Testis (tissue), 3 donors: ENCODE results near the gene C1orf21. TPM values are rescaled to one million over a fixed set of nuclear protein-coding genes. Genes with fewer than 3 reads are reported as not detected.

Source experiments
- DNase-seq: peaks from one replicate; pipeline ENCODE4 v3.0.0-alpha.2; 2019
- H3K27ac ChIP-seq, 2 donors: fragments of 200-600 bp; sonication (generic); one replicate each; pipeline ENCODE4 v1.5.1; 2019
- H3K27me3 ChIP-seq: fragments of 200-600 bp; sonication (generic); one replicate; pipeline ENCODE4 v1.5.1; 2019
- H3K36me3 ChIP-seq: fragments of 200-600 bp; sonication (generic); one replicate; pipeline ENCODE4 v1.5.1; 2017; ENCODE audit warnings: low read depth; ENCODE audit errors: missing control alignments
- H3K4me1 ChIP-seq: fragments of 200-600 bp; sonication (generic); one replicate; pipeline ENCODE4 v1.5.1; 2019
- H3K4me3 ChIP-seq, 2 donors: fragments of 200-600 bp; sonication (generic); one replicate each; pipeline ENCODE4 v1.5.1; 2017 to 2019
- H3K9me3 ChIP-seq: fragments of 200-600 bp; sonication (generic); one replicate; pipeline ENCODE4 v1.5.1; 2017
- CTCF ChIP-seq, 3 experiments: fragments of 450-650 bp in 2 of 3; fragments of 200-600 bp in 1 of 3; sonication (generic) in 1 of 3; IDR thresholded peaks; one replicate each; pipeline ENCODE4 v1.5.1; 2016 to 2019; ENCODE audit warnings: antibody characterized with exemption in 3 of 3, mild to moderate bottlenecking in 2 of 3, moderate library complexity in 1 of 3
- POLR2A ChIP-seq: fragments of 450-650 bp; IDR thresholded peaks from one replicate; pipeline ENCODE4 v1.6.1; 2017; ENCODE audit warnings: antibody characterized with exemption, mild to moderate bottlenecking, moderate library complexity
- WGBS, 2 donors: methylation state at CpG; one replicate each; pipeline ENCODE4 v1.1.5; 2018; 5-methylcytosine and 5-hydroxymethylcytosine counted together
- intact Hi-C: fragments of 100-400 bp; cut with DNase I; formaldehyde crosslinking; loops from one replicate; pipeline ENCODE4 v1.15.1; 2023; ENCODE audit warnings: low total_unique reads
- polyA plus RNA-seq: library from polyadenylated mRNA; stranded (reverse); fragments of 350-450 nt; fragmentation: Illumina TruSeq; extraction: RNeasy Lipid Tissue Mini Kit (QIAGEN cat#74804); gene quantifications from one replicate; pipeline ENCODE4 v1.2.3, GENCODE V29; 2014; ENCODE audit warnings: low read depth, low replicate concordance; ENCODE audit not compliant: insufficient read depth
- total RNA-seq, 2 donors: library from RNA; depleted of rRNA; stranded (reverse); fragments of >200 nt; gene quantifications; one replicate each; pipeline ENCODE4 v1.2.3, GENCODE V29; 2016

The C1orf21 gene
- total and polyA plus RNA-seq, 3 donors from 2014 or later, result 13.9 to 17.2 (median 16.0) TPM

- peaks cover 35% of the 10 kb centered on the region for H3K4me1 ChIP-seq
- intact Hi-C loops, result no loop called here
These were observed 233.6 kb downstream of the C1orf21 start for GRCh38 chr1:184620469-184620868.

GRCh38 chr1:184621260-184621659, 234.4 kb downstream of the C1orf21 start:
- H3K36me3 ChIP-seq, result no peaks in the 10 kb centered on the region
- H3K9me3 ChIP-seq, result no peaks in the 10 kb centered on the region
- intact Hi-C loops, result no loop called here
- peaks cover 36% of the 10 kb centered on the region for H3K4me1 ChIP-seq
- no peaks in the 10 kb centered on the region for H3K27me3 ChIP-seq
- H3K27ac ChIP-seq, result peak overlapping the region; percentile 88 to 90
- TF ChIP-seq CTCF (IDR thresholded peaks at IDR 0.05), result no peak
- TF ChIP-seq POLR2A, result no peak
- H3K4me3 ChIP-seq, result no peak overlapping the region
- peak; percentile 63 for DNase-seq
- 43 to 58% methylated on average over 5 of the region's 5 CpGs for WGBS, 2 donors

More at GRCh38 chr1:184620469-184620868, 233.6 kb downstream of the C1orf21 start:
- Histone ChIP-seq H3K4me3 (no peak overlapping the region), H3K36me3 (no peaks in the 10 kb centered on the region), H3K9me3 (no peaks in the 10 kb centered on the region), H3K27ac (peak overlapping the region in 1 of 2 donors; percentile 88), H3K27me3 (no peaks in the 10 kb centered on the region)
- TF ChIP-seq CTCF (IDR thresholded peaks at IDR 0.05) (no peak), POLR2A (no peak)
- DNase-seq, result no peak

GRCh38 chr1:184622136-184622823, 235.5 kb downstream of the C1orf21 start:
- TF ChIP-seq POLR2A (no peak), CTCF (IDR thresholded peaks at IDR 0.05) (no peak)
- Histone ChIP-seq H3K4me3 (no peak overlapping the region), H3K27ac (peak overlapping the region; percentile 88 to 90), H3K9me3 (no peaks in the 10 kb centered on the region), H3K36me3 (no peaks in the 10 kb centered on the region), H3K4me1 (peaks cover 47% of the 10 kb centered on the region), H3K27me3 (no peaks in the 10 kb centered on the region)
- intact Hi-C loops, result no loop called here
- WGBS, 2 donors, result 31 to 47% methylated on average over 9 of the region's 9 CpGs
- peak; percentile 80 for DNase-seq

GRCh38 chr1:184623404-184623803, 236.6 kb downstream of the C1orf21 start:
- Histone ChIP-seq H3K4me1 (peaks cover 51% of the 10 kb centered on the region), H3K27me3 (no peaks in the 10 kb centered on the region), H3K4me3 (no peak overlapping the region), H3K9me3 (no peaks in the 10 kb centered on the region), H3K27ac (peak overlapping the region; percentile 88 to 90), H3K36me3 (no peaks in the 10 kb centered on the region)
- 80 to 86% methylated on average over 4 of the region's 4 CpGs for WGBS, 2 donors
- no peak for TF ChIP-seq CTCF (IDR thresholded peaks at IDR 0.05)
- TF ChIP-seq POLR2A, result no peak
- no peak for DNase-seq
- intact Hi-C loops, result no loop called here

- Histone ChIP-seq H3K27ac (peak overlapping the region; percentile 88 to 90), H3K9me3 (no peaks in the 10 kb centered on the region), H3K4me3 (no peak overlapping the region), H3K36me3 (no peaks in the 10 kb centered on the region), H3K4me1 (peaks cover 51% of the 10 kb centered on the region), H3K27me3 (no peaks in the 10 kb centered on the region)
- intact Hi-C loops, result no loop called here
- no peak for DNase-seq
- no peak for TF ChIP-seq POLR2A
- TF ChIP-seq CTCF (IDR thresholded peaks at IDR 0.05), result no peak
- WGBS, 2 donors, result 74 to 83% methylated on average over 2 of the region's 2 CpGs
These were observed 237.2 kb downstream of the C1orf21 start for GRCh38 chr1:184624051-184624450.
